GM19468 (cell line): ENCODE data around the gene ZNF71.

Source experiments
- ATAC-seq: cut with Tn5 transposase; IDR thresholded peaks from one replicate; pipeline ENCODE4 v1.9.1; 2021; ENCODE audit warnings: mild to moderate bottlenecking, moderate library complexity, moderate number of reproducible peaks; ENCODE audit not compliant: unreplicated experiment; ENCODE audit errors: extremely low read depth

ZNF71 gene

GRCh38 chr19:56594783-56595547 lies at the start of gene ZNF71:
TSS of gene ZNF71 (plus strand) at chr19:56595302. CDS start at chr19:56601559, 6,257 bp downstream.
- ATAC-seq: peak; percentile 74

GRCh38 chr19:56547535-56547934 lies 47.6 kb upstream of the ZNF71 start:
- no peak for ATAC-seq

GRCh38 chr19:56554272-56554869 lies 40.7 kb upstream of the ZNF71 start:
- no peak for ATAC-seq

GRCh38 chr19:56562766-56563165 lies 32.3 kb upstream of the ZNF71 start:
- ATAC-seq: no peak

GRCh38 chr19:56566904-56567273 lies 28.2 kb upstream of the ZNF71 start:
- no peak for ATAC-seq

GRCh38 chr19:56567274-56568120 lies 27.6 kb upstream of the ZNF71 start, which contains the start of gene ZNF470:
TSS of gene ZNF470 (plus strand) at chr19:56567468. CDS start at chr19:56570312, 2,844 bp downstream.
- peak; percentile 74 for ATAC-seq

- no peak for ATAC-seq
Observed at GRCh38 chr19:56572589-56572988, 22.5 kb upstream of the ZNF71 start.

GRCh38 chr19:56573914-56574313 lies 21.2 kb upstream of the ZNF71 start:
- ATAC-seq: no peak

GRCh38 chr19:56577719-56578602 lies 17.1 kb upstream of the ZNF71 start:
- ATAC-seq: no peak

GRCh38 chr19:56594446-56594782 lies 688 bp upstream of the ZNF71 start:
- ATAC-seq: no peak

- no peak for ATAC-seq
Observed at GRCh38 chr19:56595548-56595899, 422 bp downstream of the ZNF71 start.

GRCh38 chr19:56596676-56597075 lies 1.6 kb downstream of the ZNF71 start:
- no peak for ATAC-seq

GRCh38 chr19:56597696-56598095 lies 2.6 kb downstream of the ZNF71 start:
- no peak for ATAC-seq

- ATAC-seq: no peak
Observed at GRCh38 chr19:56601375-56601774, 6.3 kb downstream of the ZNF71 start.

- no peak for ATAC-seq
Observed at GRCh38 chr19:56603829-56604228, 8.7 kb downstream of the ZNF71 start.

GRCh38 chr19:56608274-56608964 lies 13.3 kb downstream of the ZNF71 start:
- no peak for ATAC-seq

GRCh38 chr19:56611288-56611687 lies 16.2 kb downstream of the ZNF71 start:
- ATAC-seq: no peak

- ATAC-seq: no peak
Observed at GRCh38 chr19:56612737-56613136, 17.6 kb downstream of the ZNF71 start.

- no peak for ATAC-seq
Observed at GRCh38 chr19:56613639-56614038, 18.5 kb downstream of the ZNF71 start.

GRCh38 chr19:56617531-56617930 lies 22.4 kb downstream of the ZNF71 start:
- no peak for ATAC-seq
